Esophagus muscularis mucosa (tissue), 3 donors: Measurements from ENCODE around the gene ARF3.

Experiments used
- CTCF ChIP-seq, 3 experiments: fragments of 200-600 bp in 2 of 3; fragments of 450-650 bp in 1 of 3; sonication (generic) in 2 of 3; IDR thresholded peaks; one replicate each; pipeline ENCODE4 v1.5.1; 2017 to 2019; ENCODE audit warnings: antibody characterized with exemption in 3 of 3, mild to moderate bottlenecking in 2 of 3, moderate library complexity in 1 of 3
- EP300 ChIP-seq: sonication (generic); formaldehyde crosslinking; IDR thresholded peaks from one replicate; pipeline ENCODE4 v1.6.1; 2017; ENCODE audit warnings: antibody characterized with exemption

DNA sequence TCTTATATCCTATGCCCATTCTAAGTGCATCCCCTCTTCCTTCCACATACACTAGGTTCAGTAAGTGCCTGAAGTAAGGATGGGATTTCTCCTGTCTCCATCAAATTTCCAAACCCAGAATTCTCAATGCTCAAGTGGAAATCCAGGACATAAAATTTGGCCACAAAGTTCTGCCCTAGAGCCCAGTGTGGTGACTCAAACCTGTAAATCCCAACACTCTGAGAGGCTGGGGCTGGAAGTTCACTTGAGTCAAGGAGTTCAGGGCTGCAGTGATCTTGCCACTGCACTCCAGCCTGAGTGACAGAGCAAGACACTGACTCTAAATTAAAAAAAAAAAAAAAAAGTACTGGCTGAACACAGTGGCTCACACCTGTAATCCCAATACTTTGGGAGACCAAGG is 4.5 kb upstream of the ARF3 start:
- no peak for TF ChIP-seq EP300
- TF ChIP-seq CTCF (IDR thresholded peaks at IDR 0.05): no peak
